Measurements from ENCODE around the gene ALOX12. TPM values are rescaled to one million over a fixed set of nuclear protein-coding genes. Genes with fewer than 3 reads are reported as not detected.
"Not testable (repeated sequence)": the region's sequence is repeated elsewhere in the genome, so short reads cannot be mapped to it uniquely, and the experiment has no call there.

ALOX12 gene
- 1.2 TPM for polyA plus RNA-seq
- long read RNA-seq, donor 1: 0 reads
- long read RNA-seq, donor 2, partial matches to known transcripts: 6 of 14 reads
- long read RNA-seq, donor 2, other reads (novel, unspliced or antisense): 8 of 14 reads
- long read RNA-seq, donor 3: 0 reads
- long read RNA-seq, donor 4: 0 reads
- long read RNA-seq, donor 5: 0 reads
- long read RNA-seq, donor 6: 0 reads
- long read RNA-seq, donor 7: 0 reads
- long read RNA-seq, donor 8: 0 reads
- long read RNA-seq, donor 9: 0 reads
- long read RNA-seq, donor 10, partial matches to known transcripts: 6 of 6 reads
- long read RNA-seq, donor 10, other reads (novel, unspliced or antisense): 0 of 6 reads
- long read RNA-seq, donor 11: 0 reads

- DNase-seq: no peak
Measured at GRCh38 chr17:6995500-6996255, at the start of gene ALOX12. ALOX12 (plus strand) TSS chr17:6996049; CDS start chr17:6996118, 69 bp downstream.

GRCh38 chr17:6947745-6948144, 48.1 kb upstream of the ALOX12 start:
- DNase-seq: no peak
- no peaks in the 10 kb centered on the region for H3K27me3 ChIP-seq (ENCODE audit: control insufficient read depth, insufficient read depth, low read length)
- no peaks in the 10 kb centered on the region for H3K36me3 ChIP-seq (ENCODE audit: control insufficient read depth, insufficient read depth, low read length)
- no peak overlapping the region for H3K27ac ChIP-seq (ENCODE audit: low read length)
- WGBS (ENCODE audit: insufficient coverage, low lambda C conversion rate): no CpG with 5 or more reads among the region's 2 CpGs
- no peaks in the 10 kb centered on the region for H3K9me3 ChIP-seq (ENCODE audit: control insufficient read depth, low read depth, low read length)
- no peaks in the 10 kb centered on the region for H3K4me1 ChIP-seq (ENCODE audit: control insufficient read depth, insufficient read depth, low read length)
- H3K4me3 ChIP-seq (ENCODE audit: low read length): no peak overlapping the region

More at GRCh38 chr17:6995500-6996255, at the start of gene ALOX12:
- peaks cover 26% of the 10 kb centered on the region for H3K27me3 ChIP-seq (ENCODE audit: control insufficient read depth, insufficient read depth, low read length)
- WGBS (ENCODE audit: insufficient coverage, low lambda C conversion rate): no CpG with 5 or more reads among the region's 64 CpGs
- H3K36me3 ChIP-seq (ENCODE audit: control insufficient read depth, insufficient read depth, low read length): peaks cover 31% of the 10 kb centered on the region
- H3K27ac ChIP-seq (ENCODE audit: low read length): no peak within 1 kb of the TSS
- peaks cover 7% of the 10 kb centered on the region for H3K9me3 ChIP-seq (ENCODE audit: control insufficient read depth, low read depth, low read length)
- peaks cover 19% of the 10 kb centered on the region for H3K4me1 ChIP-seq (ENCODE audit: control insufficient read depth, insufficient read depth, low read length)
- H3K4me3 ChIP-seq (ENCODE audit: low read length): peak within 1 kb of the TSS; percentile 6

DNA sequence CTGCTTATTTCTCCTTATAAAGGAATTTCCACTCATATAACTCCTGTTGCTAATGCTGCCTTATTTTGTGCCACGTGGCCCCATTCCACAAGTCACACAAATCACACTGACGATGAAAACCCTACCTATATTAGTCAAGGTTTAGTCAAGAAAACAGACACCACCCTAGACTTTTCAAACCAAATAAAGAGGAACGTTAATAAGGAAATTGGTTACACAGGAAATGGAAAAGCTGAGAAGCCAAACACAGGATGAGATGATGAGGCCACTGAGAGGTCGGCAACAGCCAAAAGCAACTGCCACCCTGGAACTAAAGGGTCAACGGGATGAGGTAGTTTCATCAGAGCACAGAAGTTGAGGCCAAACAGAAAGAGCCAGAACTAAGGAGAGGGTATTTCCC, 47.3 kb upstream of the ALOX12 start:
- no peaks in the 10 kb centered on the region for H3K36me3 ChIP-seq (ENCODE audit: control insufficient read depth, insufficient read depth, low read length)
- no peak overlapping the region for H3K27ac ChIP-seq (ENCODE audit: low read length)
- H3K4me1 ChIP-seq (ENCODE audit: control insufficient read depth, insufficient read depth, low read length): no peaks in the 10 kb centered on the region
- no peaks in the 10 kb centered on the region for H3K9me3 ChIP-seq (ENCODE audit: control insufficient read depth, low read depth, low read length)
- no peak overlapping the region for H3K4me3 ChIP-seq (ENCODE audit: low read length)
- H3K27me3 ChIP-seq (ENCODE audit: control insufficient read depth, insufficient read depth, low read length): no peaks in the 10 kb centered on the region
- no CpG with 5 or more reads among the region's 5 CpGs for WGBS (ENCODE audit: insufficient coverage, low lambda C conversion rate)
- DNase-seq: no peak

GRCh38 chr17:6948976-6949375, 46.9 kb upstream of the ALOX12 start:
- H3K27ac ChIP-seq (ENCODE audit: low read length): no peak overlapping the region

GRCh38 chr17:6950938-6951337, 44.9 kb upstream of the ALOX12 start:
- not testable (repeated sequence) for H3K9me3 ChIP-seq (ENCODE audit: control insufficient read depth, low read depth, low read length); H3K4me3 ChIP-seq (ENCODE audit: low read length); H3K27me3 ChIP-seq (ENCODE audit: control insufficient read depth, insufficient read depth, low read length); H3K36me3 ChIP-seq (ENCODE audit: control insufficient read depth, insufficient read depth, low read length); H3K4me1 ChIP-seq (ENCODE audit: control insufficient read depth, insufficient read depth, low read length); H3K27ac ChIP-seq (ENCODE audit: low read length); DNase-seq
- no CpG with 5 or more reads among the region's 2 CpGs for WGBS (ENCODE audit: insufficient coverage, low lambda C conversion rate)

More at GRCh38 chr17:6948976-6949375, 46.9 kb upstream of the ALOX12 start:
- 100% methylated on average over 1 of the region's 3 CpGs for WGBS (ENCODE audit: insufficient coverage, low lambda C conversion rate)
- Histone ChIP-seq H3K4me3 (ENCODE audit: low read length) (no peak overlapping the region), H3K4me1 (ENCODE audit: control insufficient read depth, insufficient read depth, low read length) (no peaks in the 10 kb centered on the region), H3K27me3 (ENCODE audit: control insufficient read depth, insufficient read depth, low read length) (no peaks in the 10 kb centered on the region), H3K36me3 (ENCODE audit: control insufficient read depth, insufficient read depth, low read length) (no peaks in the 10 kb centered on the region), H3K9me3 (ENCODE audit: control insufficient read depth, low read depth, low read length) (no peaks in the 10 kb centered on the region)
- no peak for DNase-seq

- no peaks in the 10 kb centered on the region for H3K36me3 ChIP-seq (ENCODE audit: control insufficient read depth, insufficient read depth, low read length)
- no CpG with 5 or more reads among the region's 5 CpGs for WGBS (ENCODE audit: insufficient coverage, low lambda C conversion rate)
- no peaks in the 10 kb centered on the region for H3K27me3 ChIP-seq (ENCODE audit: control insufficient read depth, insufficient read depth, low read length)
- no peaks in the 10 kb centered on the region for H3K9me3 ChIP-seq (ENCODE audit: control insufficient read depth, low read depth, low read length)
- no peak for DNase-seq
- H3K4me3 ChIP-seq (ENCODE audit: low read length): no peak overlapping the region
- no peak overlapping the region for H3K27ac ChIP-seq (ENCODE audit: low read length)
- no peaks in the 10 kb centered on the region for H3K4me1 ChIP-seq (ENCODE audit: control insufficient read depth, insufficient read depth, low read length)
Measured at GRCh38 chr17:6953689-6954088, 42.2 kb upstream of the ALOX12 start.

DNA sequence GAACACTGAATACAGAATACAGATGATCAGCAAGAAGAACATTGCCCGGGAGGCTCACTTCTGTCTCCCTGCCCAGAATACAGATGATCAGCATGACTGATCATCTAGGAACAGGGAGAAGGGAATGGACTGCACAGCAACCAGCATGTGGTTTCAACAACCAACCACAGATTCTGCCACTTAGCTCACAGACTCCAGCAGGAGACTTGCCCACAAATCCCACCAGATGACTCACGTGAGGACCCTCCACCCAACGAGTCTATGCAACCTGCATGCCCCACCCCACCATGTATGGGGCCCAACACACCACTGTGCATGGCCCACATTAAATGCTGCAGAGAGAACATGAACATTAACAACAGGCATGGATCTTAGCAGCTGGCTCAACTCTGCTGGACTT, 36.1 kb upstream of the ALOX12 start:
- no peaks in the 10 kb centered on the region for H3K27me3 ChIP-seq (ENCODE audit: control insufficient read depth, insufficient read depth, low read length)
- no CpG with 5 or more reads among the region's 3 CpGs for WGBS (ENCODE audit: insufficient coverage, low lambda C conversion rate)
- H3K27ac ChIP-seq (ENCODE audit: low read length): no peak overlapping the region
- no peaks in the 10 kb centered on the region for H3K4me1 ChIP-seq (ENCODE audit: control insufficient read depth, insufficient read depth, low read length)
- DNase-seq: no peak
- H3K4me3 ChIP-seq (ENCODE audit: low read length): no peak overlapping the region
- H3K9me3 ChIP-seq (ENCODE audit: control insufficient read depth, low read depth, low read length): no peaks in the 10 kb centered on the region
- no peaks in the 10 kb centered on the region for H3K36me3 ChIP-seq (ENCODE audit: control insufficient read depth, insufficient read depth, low read length)

- Histone ChIP-seq H3K27me3 (ENCODE audit: control insufficient read depth, insufficient read depth, low read length) (no peaks in the 10 kb centered on the region), H3K4me1 (ENCODE audit: control insufficient read depth, insufficient read depth, low read length) (no peaks in the 10 kb centered on the region), H3K4me3 (ENCODE audit: low read length) (no peak overlapping the region), H3K36me3 (ENCODE audit: control insufficient read depth, insufficient read depth, low read length) (no peaks in the 10 kb centered on the region), H3K27ac (ENCODE audit: low read length) (no peak overlapping the region), H3K9me3 (ENCODE audit: control insufficient read depth, low read depth, low read length) (no peaks in the 10 kb centered on the region)
- 80% methylated on average over 1 of the region's 4 CpGs for WGBS (ENCODE audit: insufficient coverage, low lambda C conversion rate)
- no peak for DNase-seq
Measured at GRCh38 chr17:6969323-6969726, 26.5 kb upstream of the ALOX12 start.

GRCh38 chr17:6970992-6971391, 24.9 kb upstream of the ALOX12 start:
- no CpG with 5 or more reads among the region's 2 CpGs for WGBS (ENCODE audit: insufficient coverage, low lambda C conversion rate)
- Histone ChIP-seq H3K9me3 (ENCODE audit: control insufficient read depth, low read depth, low read length) (no peaks in the 10 kb centered on the region), H3K4me1 (ENCODE audit: control insufficient read depth, insufficient read depth, low read length) (no peaks in the 10 kb centered on the region), H3K27me3 (ENCODE audit: control insufficient read depth, insufficient read depth, low read length) (no peaks in the 10 kb centered on the region), H3K36me3 (ENCODE audit: control insufficient read depth, insufficient read depth, low read length) (no peaks in the 10 kb centered on the region), H3K4me3 (ENCODE audit: low read length) (no peak overlapping the region), H3K27ac (ENCODE audit: low read length) (no peak overlapping the region)
- no peak for DNase-seq

- no CpG with 5 or more reads among the region's 5 CpGs for WGBS (ENCODE audit: insufficient coverage, low lambda C conversion rate)
- not testable (repeated sequence) for H3K36me3 ChIP-seq (ENCODE audit: control insufficient read depth, insufficient read depth, low read length); H3K4me3 ChIP-seq (ENCODE audit: low read length); H3K27me3 ChIP-seq (ENCODE audit: control insufficient read depth, insufficient read depth, low read length); H3K27ac ChIP-seq (ENCODE audit: low read length); DNase-seq; H3K4me1 ChIP-seq (ENCODE audit: control insufficient read depth, insufficient read depth, low read length); H3K9me3 ChIP-seq (ENCODE audit: control insufficient read depth, low read depth, low read length)
Measured at GRCh38 chr17:6979440-6979839, 16.4 kb upstream of the ALOX12 start.
